Epithelial cell of prostate (primary cell): ENCODE data around the gene FGF12.

ENCODE experiments used
- DNase-seq: peaks from one replicate; pipeline ENCODE4 v3.0.0-alpha.2; 2011; ENCODE audit warnings: low read depth, low spot score
- H3K27ac ChIP-seq: fragments of 450-650 bp; 2 replicates; pipeline ENCODE4 v1.5.1; 2017; ENCODE audit warnings: mild to moderate bottlenecking

FGF12 gene

GRCh38 chr3:192514754-192515663 is 212.3 kb downstream of the FGF12 start:
- H3K27ac ChIP-seq: no peak overlapping the region
- DNase-seq: no peak

GRCh38 chr3:192514081-192514753 is 213.1 kb downstream of the FGF12 start:
- no peak for DNase-seq
- H3K27ac ChIP-seq: no peak overlapping the region

GRCh38 chr3:192505731-192506130 is 221.6 kb downstream of the FGF12 start:
- DNase-seq: no peak

GRCh38 chr3:192501401-192501800 is 225.9 kb downstream of the FGF12 start:
- DNase-seq: no peak
- no peak overlapping the region for H3K27ac ChIP-seq

More at GRCh38 chr3:192505731-192506130, 221.6 kb downstream of the FGF12 start:
- no peak overlapping the region for H3K27ac ChIP-seq

DNA sequence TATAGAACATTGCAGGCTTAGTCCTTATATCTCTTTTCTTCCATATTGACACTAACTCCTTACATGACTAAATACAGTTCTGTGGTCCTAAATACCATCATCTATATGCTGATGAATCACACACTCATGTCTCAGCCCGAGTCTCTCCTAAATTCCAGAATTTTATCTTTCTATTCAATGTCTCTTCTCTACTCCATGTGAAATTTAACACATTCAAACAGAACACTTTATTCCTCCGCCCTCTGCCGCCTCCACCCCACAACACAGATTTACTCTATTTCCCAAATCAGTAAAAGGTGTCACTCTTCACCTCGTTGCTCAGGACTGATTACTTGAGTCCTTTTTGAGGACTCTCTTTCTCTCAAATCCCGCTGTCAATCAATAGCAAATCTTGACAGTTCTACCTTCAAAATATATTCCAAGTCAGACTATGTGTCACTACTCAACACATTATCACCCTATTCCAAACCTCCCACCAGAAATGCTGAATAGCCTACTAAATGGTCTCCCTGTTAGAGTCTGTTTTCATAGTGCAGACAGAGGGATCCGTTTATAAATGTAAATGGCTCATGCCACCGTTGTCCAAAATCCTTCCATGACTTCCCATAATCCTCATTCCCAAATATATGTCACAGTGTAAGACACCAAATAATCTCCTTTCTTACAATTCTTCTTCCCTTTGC is 230.3 kb downstream of the FGF12 start:
- no peak for DNase-seq
- no peak overlapping the region for H3K27ac ChIP-seq

DNA sequence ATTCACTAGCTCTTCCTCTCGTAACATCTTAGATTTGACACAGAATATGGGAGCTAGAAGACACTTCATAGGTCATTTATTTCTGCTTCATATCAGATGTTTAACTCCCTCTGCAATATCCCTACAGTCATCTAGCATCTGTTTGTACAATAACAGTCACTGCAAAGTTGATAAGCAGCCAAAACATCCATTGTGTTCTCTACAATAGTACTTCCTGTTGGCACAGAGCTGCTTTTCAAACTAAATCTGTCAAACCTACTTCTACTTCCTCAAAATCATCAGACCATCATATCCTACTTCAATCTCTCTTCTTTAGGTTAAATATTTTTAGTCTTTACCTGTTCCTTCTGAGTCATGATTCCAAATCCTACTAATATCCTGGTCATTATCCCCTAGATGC is 233.2 kb downstream of the FGF12 start:
- H3K27ac ChIP-seq: no peak overlapping the region
- DNase-seq: peak; percentile 6

DNA sequence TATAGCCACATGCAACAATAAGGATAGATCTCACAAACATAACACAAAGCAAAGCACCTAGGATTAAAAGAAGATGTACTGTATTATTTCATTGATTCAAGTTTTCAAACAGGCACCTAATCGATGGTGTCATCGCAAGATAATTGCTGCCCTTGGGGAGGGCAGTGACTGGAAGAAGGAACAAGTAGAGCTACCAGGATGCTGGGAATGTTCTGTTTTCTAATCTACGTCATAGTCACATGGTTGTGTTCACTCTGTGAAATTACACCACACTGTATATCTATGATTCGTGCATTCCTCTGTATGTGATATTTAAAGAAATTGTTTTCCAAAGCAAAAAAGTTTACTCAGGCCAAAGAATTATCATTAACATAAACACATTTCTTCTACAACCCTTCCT is 236.6 kb downstream of the FGF12 start:
- H3K27ac ChIP-seq: no peak overlapping the region
- no peak for DNase-seq

DNA sequence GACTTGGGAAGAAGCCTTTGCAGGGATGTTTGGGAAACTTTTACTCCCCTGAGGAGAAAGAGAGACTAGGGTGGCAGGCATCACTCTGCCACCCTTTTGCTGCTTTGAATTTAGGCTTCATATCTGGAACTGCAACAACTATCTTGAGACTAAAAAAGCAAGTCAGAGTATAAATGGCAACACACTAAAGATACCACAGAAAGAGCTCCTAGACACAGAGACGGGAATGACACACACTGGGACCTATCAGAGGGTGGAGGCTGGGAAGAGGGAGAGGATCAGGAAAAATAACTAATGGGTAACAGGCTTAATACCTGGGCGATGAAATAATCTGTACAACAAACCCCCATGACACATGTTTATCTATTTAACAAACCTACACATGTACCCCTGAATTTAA is 237.8 kb downstream of the FGF12 start:
- no peak overlapping the region for H3K27ac ChIP-seq
- no peak for DNase-seq

DNA sequence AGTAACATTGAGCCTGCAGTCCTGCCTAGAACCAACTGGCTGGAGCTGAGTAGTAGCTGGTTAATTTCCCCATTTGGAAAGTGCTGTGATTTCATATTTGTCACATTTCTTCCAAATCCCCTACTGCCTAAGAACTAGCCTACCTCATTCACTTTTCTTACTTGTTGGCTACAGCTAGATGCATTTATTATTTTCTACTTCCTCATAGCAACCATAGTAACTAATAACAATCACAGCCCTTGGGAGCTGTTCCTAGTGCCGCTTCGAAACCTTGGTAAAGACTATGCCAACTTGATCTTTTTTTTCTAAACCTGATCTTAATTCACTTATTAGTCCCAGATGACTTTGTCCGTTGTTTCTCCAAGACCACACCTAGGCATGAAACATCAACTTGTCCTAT is 240.3 kb downstream of the FGF12 start:
- H3K27ac ChIP-seq: no peak overlapping the region
- no peak for DNase-seq

GRCh38 chr3:192482809-192483208 is 244.5 kb downstream of the FGF12 start:
- no peak overlapping the region for H3K27ac ChIP-seq
- no peak for DNase-seq

DNA sequence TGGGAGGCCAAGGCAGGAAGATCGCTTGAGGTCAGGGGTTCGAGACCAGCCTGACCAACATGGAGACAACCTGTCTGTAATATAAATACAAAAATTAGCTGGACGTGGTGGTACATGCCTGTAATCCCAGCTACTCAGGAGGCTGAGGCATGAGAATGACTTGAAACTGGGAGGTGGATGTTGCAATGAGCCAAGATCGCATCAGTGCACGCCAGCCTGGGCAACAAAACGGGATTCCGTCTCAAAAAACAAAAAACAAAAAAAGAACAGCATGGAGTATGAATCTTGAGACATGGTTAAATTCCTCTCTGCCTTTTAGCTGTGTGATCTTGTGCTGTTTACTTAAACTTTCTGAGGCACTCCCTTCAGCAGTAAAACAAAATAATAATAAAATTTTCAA is 244.9 kb downstream of the FGF12 start:
- no peak for DNase-seq
- no peak overlapping the region for H3K27ac ChIP-seq

DNA sequence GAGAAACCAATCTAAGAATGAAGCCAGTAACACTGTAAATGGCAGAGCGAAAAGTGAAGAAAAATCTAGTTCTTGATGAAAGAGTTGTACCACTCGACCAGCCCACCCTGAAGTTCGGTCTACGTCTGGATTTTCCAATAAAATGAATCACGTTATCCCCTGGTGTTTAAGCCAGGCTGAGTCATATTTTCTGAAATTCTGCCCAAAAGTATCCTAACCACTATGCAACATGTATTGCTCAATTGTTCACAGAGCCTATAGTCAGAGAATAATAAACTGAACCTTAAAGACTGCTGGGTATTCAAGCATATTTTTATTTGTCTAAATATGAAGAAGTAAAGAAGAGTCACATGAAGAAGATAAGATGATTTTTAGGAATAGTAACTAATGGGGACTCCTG is 245.7 kb downstream of the FGF12 start:
- no peak overlapping the region for H3K27ac ChIP-seq
- DNase-seq: no peak

- H3K27ac ChIP-seq: no peak overlapping the region
- no peak for DNase-seq
Measured at GRCh38 chr3:192467230-192468140, 259.9 kb downstream of the FGF12 start.

DNA sequence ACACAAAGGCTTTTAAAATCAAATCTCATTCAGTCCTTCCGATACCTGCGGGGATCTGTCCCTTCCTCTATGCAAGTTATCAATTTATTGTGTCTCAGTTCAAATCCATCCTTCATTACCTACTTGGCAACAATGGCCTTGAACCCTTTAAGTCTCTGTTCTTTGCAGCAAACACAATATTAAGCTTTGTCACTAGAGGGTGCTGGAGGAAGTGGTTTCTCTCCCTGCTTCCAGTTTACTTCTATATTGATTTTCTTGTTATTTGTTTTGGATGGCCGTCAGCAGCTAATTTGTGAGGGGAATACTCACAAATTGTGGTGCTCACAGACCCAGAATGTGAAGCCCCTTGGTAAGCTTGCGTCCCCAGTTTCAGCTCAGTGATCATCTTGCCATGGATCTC is 278.3 kb downstream of the FGF12 start:
- no peak overlapping the region for H3K27ac ChIP-seq
- no peak for DNase-seq

DNA sequence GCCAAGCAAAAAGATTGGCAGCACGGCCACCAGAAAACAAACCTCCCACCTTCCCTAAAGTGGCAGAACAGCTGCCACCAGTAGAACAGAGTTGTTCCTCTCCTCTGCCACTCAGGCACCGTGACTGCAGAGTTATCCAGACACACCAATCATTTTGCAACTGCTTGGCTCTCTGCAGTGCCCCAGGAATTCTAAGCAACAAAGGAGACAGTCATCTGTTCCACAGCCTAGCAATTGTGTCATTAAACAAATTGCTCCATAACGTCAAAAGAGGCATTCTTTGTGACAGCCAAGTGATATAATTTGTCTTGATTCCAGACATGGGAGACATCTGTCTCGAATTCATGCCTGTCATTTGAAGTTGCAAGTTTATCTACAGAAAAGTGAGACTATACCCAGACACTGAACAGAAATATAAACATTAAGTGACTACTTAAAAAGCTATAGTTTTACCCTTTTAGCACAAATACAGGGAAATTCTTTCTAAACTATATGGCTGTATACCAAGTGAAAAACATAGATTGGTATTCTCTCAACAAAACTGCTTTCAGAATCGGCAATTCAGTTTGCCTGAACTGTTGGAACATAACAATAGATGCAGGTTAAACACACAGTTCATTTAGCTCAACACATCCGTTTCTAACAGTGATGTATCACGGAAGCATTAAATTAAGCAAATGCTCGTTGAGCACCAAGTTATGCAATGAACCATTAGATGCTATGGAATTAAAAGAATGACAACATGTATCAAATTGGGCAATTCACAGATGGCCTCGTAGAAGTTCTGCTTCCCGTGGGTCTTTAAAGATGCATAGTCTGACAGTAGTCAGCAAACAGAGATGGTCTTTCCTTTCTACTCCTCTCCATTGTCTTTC is 281.3 kb downstream of the FGF12 start:
- no peak for DNase-seq
- no peak overlapping the region for H3K27ac ChIP-seq

- DNase-seq: no peak
- H3K27ac ChIP-seq: no peak overlapping the region
Measured at GRCh38 chr3:192444791-192445106, 282.6 kb downstream of the FGF12 start.

DNA sequence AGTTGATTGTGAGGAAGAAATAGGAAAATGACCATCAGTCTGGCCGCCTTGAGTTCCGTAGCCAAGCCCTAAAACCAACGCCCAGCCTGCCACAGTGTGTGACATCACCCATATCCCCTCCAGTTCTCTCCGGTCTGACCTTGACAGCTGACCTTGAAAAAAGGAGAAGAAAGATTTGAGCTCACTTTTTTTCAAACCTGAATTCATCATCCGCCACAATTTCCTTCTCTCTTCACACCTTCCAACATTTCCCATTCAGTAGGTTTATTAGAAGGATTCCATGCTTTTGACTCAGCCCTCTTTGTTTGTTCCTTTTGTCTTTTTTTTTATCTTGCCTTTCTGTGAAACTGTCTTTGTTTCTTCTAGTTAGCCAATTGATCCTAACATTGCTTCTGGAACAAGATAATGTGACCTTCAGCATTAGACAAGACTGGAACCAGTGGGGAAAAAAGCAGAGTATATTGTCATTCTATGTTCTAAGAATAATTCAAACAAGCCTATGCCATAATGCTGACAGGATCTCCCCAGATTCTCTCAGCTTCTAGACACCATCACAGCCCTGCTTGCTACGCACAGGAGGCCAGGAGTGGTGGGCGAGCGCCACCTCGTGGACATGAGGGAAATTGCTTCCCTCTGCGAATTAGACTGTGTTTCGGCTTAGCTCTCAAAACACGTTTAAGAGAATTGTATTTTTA is 283.1 kb downstream of the FGF12 start:
- H3K27ac ChIP-seq: no peak overlapping the region
- DNase-seq: no peak

- no peak overlapping the region for H3K27ac ChIP-seq
- DNase-seq: no peak
Measured at GRCh38 chr3:192435241-192435640, 292.1 kb downstream of the FGF12 start.

GRCh38 chr3:192434186-192434585 is 293.2 kb downstream of the FGF12 start:
- DNase-seq: no peak
- no peak overlapping the region for H3K27ac ChIP-seq
